Metanephros (tissue), 2 donors: ENCODE results near the gene TRIM7. TPM values are rescaled to one million over a fixed set of nuclear protein-coding genes. Genes with fewer than 3 reads are reported as not detected.

ENCODE experiments used
- small RNA-seq: library from RNA; depleted of rRNA; stranded (forward); fragments of <200 nt; gene quantifications from one replicate; pipeline ENCODE3, GENCODE V24; 2014; ENCODE audit warnings: low replicate concordance
- total RNA-seq: library from RNA; depleted of rRNA; stranded (reverse); fragments of >200 nt; gene quantifications from one replicate; pipeline ENCODE4 v1.2.3, GENCODE V29; 2014

The TRIM7 gene
- total RNA-seq: 5.5 TPM

GRCh38 chr5:181204826-181205760 is at the start of gene TRIM7:
Gene TRIM7 (minus strand): TSS chr5:181205196. CDS start chr5:181205110, 86 bp downstream.

GRCh38 chr5:181243564-181244343 is 38.8 kb upstream of the TRIM7 start, which contains the start of gene RACK1:
Gene RACK1 (minus strand): TSS chr5:181243906. CDS start chr5:181243800, 106 bp downstream.

GRCh38 chr5:181223058-181223728 is 18.2 kb upstream of the TRIM7 start, which contains the start of gene TRIM41:
Gene TRIM41 (plus strand): TSS chr5:181223281. CDS start chr5:181224000, 719 bp downstream.

GRCh38 chr5:181146927-181147636 is 57.9 kb downstream of the TRIM7 start, which contains the start of gene OR2V2:
Gene OR2V2 (plus strand): TSS chr5:181147586. CDS start chr5:181154943, 7,357 bp downstream.

Small RNA genes within 50 kb of the gene (small RNA-seq; reads per million reads assigned to genes)
- not detected for gene MIR4638
- not detected for gene SNORD95
- not detected for gene SNORD96A

Other genes starting within 250 kb of the TRIM7 start
- not detected for gene BTNL3, start 216.3 kb downstream of the TRIM7 start, total RNA-seq
- gene BTNL9, start 164.9 kb downstream of the TRIM7 start, total RNA-seq: 17.1 TPM
- gene OR2V1, start 74.0 kb downstream of the TRIM7 start, total RNA-seq: not detected
- gene OR2V2, start 57.6 kb downstream of the TRIM7 start, total RNA-seq: not detected
- 22.5 TPM for gene TRIM41, start 18.1 kb upstream of the TRIM7 start, total RNA-seq
- 5,159 TPM for gene RACK1, start 38.7 kb upstream of the TRIM7 start, total RNA-seq
- gene TRIM52, start 55.9 kb upstream of the TRIM7 start, total RNA-seq: 17.7 TPM
- 0.23 TPM for gene OR4F3, start 162.1 kb upstream of the TRIM7 start, total RNA-seq